HepG2 (cell line): Measurements from ENCODE around the gene AKR1E2. TPM values are rescaled to one million over a fixed set of nuclear protein-coding genes. Genes with fewer than 3 reads are reported as not detected.

Experiments
- ATAC-seq: fragments of 200-7000 bp; cut with Tn5 transposase; 3 replicates; pipeline ENCODE4 v1.9.1; 2020; ENCODE audit warnings: mild to moderate bottlenecking, moderate library complexity
- BruUV-seq: library from RNA; stranded (reverse); fragments of 400-500 nt; replicated peaks from 2 replicates; lab custom pipeline; 2021; lab: Mats Ljungman, UMichigan
- CTCF ChIA-PET: fragments of 300-600 bp; formaldehyde crosslinking; extraction: SDS; loops from one replicate; lab custom pipeline; 2021; ENCODE audit warnings: low total read pairs, inconsistent platforms, low intra/inter-chr PET ratio; lab: Yijun Ruan, JAX
- POLR2A ChIA-PET: fragments of 350-600 bp; sonication (Branson Sonifier 250); formaldehyde crosslinking; loops from one replicate; lab custom pipeline; 2020; ENCODE audit warnings: antibody characterized with exemption, inconsistent platforms; lab: Yijun Ruan, JAX
- DNase-seq: peaks from one replicate; pipeline ENCODE4 v3.0.0-alpha.2; 2015; ENCODE audit warnings: low spot score
- FAIRE-seq: peaks from 3 replicates; lab custom pipeline; 2011; peaks lifted over from hg19 to GRCh38; lab: Jason Lieb, UNC
- H2AFZ ChIP-seq: one replicate; pipeline ENCODE4 v1.6.1; 2011; ENCODE audit warnings: low read length, inconsistent platforms
- H3K27ac ChIP-seq: fragments of 300-600 bp; 3 replicates; pipeline ENCODE4 v1.8.0; 2011; ENCODE audit warnings: mixed run types, mild to moderate bottlenecking, mixed read lengths, low read length, inconsistent platforms; ENCODE audit not compliant: insufficient read depth; ENCODE audit errors: extremely low read length
- H3K27me3 ChIP-seq, 2 experiments: fragments of 200-600 bp in 1 of 2; 2 replicates in 1 of 2; 3 replicates in 1 of 2; pipeline versions ENCODE4 v1.6.0 to v1.8.0; 2011; ENCODE audit warnings: low read length in 2 of 2, mild to moderate bottlenecking in 2 of 2, moderate library complexity in 2 of 2, inconsistent platforms in 1 of 2; ENCODE audit not compliant: insufficient read depth in 2 of 2, control insufficient read depth in 1 of 2
- H3K36me3 ChIP-seq, 2 experiments: fragments of 200-600 bp in 1 of 2; replicated peaks in 1 of 2; 2 replicates in 1 of 2; 3 replicates in 1 of 2; pipeline versions ENCODE4 v1.5.1 to v1.8.0; 2011; ENCODE audit warnings: low read length in 2 of 2, inconsistent platforms in 1 of 2; ENCODE audit not compliant: insufficient read depth in 2 of 2, control insufficient read depth in 1 of 2
- H3K4me1 ChIP-seq: 2 replicates; pipeline ENCODE4 v1.5.1; 2012; ENCODE audit warnings: low read length, inconsistent platforms; ENCODE audit not compliant: insufficient read depth
- H3K4me2 ChIP-seq: 2 replicates; pipeline ENCODE4 v1.6.0; 2011; ENCODE audit warnings: low read depth, low read length, inconsistent platforms
- H3K4me3 ChIP-seq, 3 experiments: fragments of 200-600 bp in 1 of 3; sonication (generic), shearing (Covaris generic) in 1 of 3; replicated peaks in 1 of 3; 2 replicates each; pipeline ENCODE4 v1.5.1; 2011 to 2016; ENCODE audit warnings: low read length in 3 of 3, inconsistent platforms in 2 of 3, low read depth in 2 of 3, mild to moderate bottlenecking in 2 of 3, control low read depth in 1 of 3, mixed read lengths in 1 of 3; ENCODE audit not compliant: insufficient read depth in 1 of 3
- H3K79me2 ChIP-seq: one replicate; pipeline ENCODE4 v1.6.1; 2011; ENCODE audit warnings: low read length, inconsistent platforms; ENCODE audit not compliant: insufficient read depth
- H3K9ac ChIP-seq: 2 replicates; pipeline ENCODE4 v1.6.0; 2011; ENCODE audit warnings: mild to moderate bottlenecking, low read depth, low read length, inconsistent platforms; ENCODE audit not compliant: insufficient read depth
- H3K9me3 ChIP-seq: 2 replicates; pipeline ENCODE4 v1.5.1; 2012; ENCODE audit warnings: mild to moderate bottlenecking, low read length
- H4K20me1 ChIP-seq: 2 replicates; pipeline ENCODE4 v1.6.0; 2011; ENCODE audit warnings: inconsistent platforms, mild to moderate bottlenecking, low read length, moderate library complexity; ENCODE audit not compliant: insufficient read depth
- DNMT3B ChIP-seq: conservative IDR thresholded peaks from 2 replicates; pipeline ENCODE4 v1.6.1; 2016; ENCODE audit warnings: missing biosample characterization, control low read depth
- FOXK2 ChIP-seq: fragments of 450-650 bp; IDR thresholded peaks from 2 replicates; pipeline ENCODE4 v1.6.1; 2016
- GATA4 ChIP-seq: sonication (generic); IDR thresholded peaks from 2 replicates; pipeline ENCODE4 v1.6.1; 2016; ENCODE audit warnings: antibody characterized with exemption, low read depth, borderline replicate concordance
- HCFC1 ChIP-seq: fragments of 150-350 bp; IDR thresholded peaks from 2 replicates; pipeline ENCODE4 v1.6.1; 2014; ENCODE audit warnings: low read depth, low read length
- KAT2B ChIP-seq: fragments of 150-350 bp; IDR thresholded peaks from 2 replicates; pipeline ENCODE4 v1.6.1; 2014; ENCODE audit warnings: low read depth, low read length, borderline replicate concordance
- KDM2A ChIP-seq: sonication (generic); formaldehyde crosslinking; IDR thresholded peaks from 2 replicates; pipeline ENCODE4 v1.4.0; 2020; ENCODE audit warnings: low read depth, missing genetic modification reagents, borderline replicate concordance
- KDM6A ChIP-seq: IDR thresholded peaks from 2 replicates; pipeline ENCODE4 v1.6.1; 2016; ENCODE audit warnings: low read depth
- KMT2A ChIP-seq: sonication (generic); formaldehyde crosslinking; IDR thresholded peaks from 2 replicates; pipeline ENCODE4 v1.4.0; 2020; ENCODE audit warnings: missing genetic modification reagents
- MAFG ChIP-seq: sonication (generic); formaldehyde crosslinking; IDR thresholded peaks from 2 replicates; pipeline ENCODE4 v1.5.1; 2020; ENCODE audit warnings: mild to moderate bottlenecking, missing genetic modification reagents
- NCOR1 ChIP-seq: fragments of 200-600 bp; sonication (generic); IDR thresholded peaks from 2 replicates; pipeline ENCODE4 v1.7.0; 2017; ENCODE audit warnings: antibody characterized with exemption, low read length, borderline replicate concordance
- NFIC ChIP-seq: IDR thresholded peaks from 2 replicates; pipeline ENCODE4 v1.6.1; 2012; ENCODE audit warnings: mild to moderate bottlenecking, low read length, inconsistent platforms
- SETDB1 ChIP-seq: sonication (generic); formaldehyde crosslinking; IDR thresholded peaks from 2 replicates; pipeline ENCODE4 v1.5.1; 2020; ENCODE audit warnings: missing genetic modification reagents, mild to moderate bottlenecking, borderline replicate concordance
- THYN1 ChIP-seq: sonication (generic); formaldehyde crosslinking; IDR thresholded peaks from 2 replicates; pipeline ENCODE4 v1.8.1; 2023; ENCODE audit warnings: low read depth, mild to moderate bottlenecking, moderate library complexity, missing genetic modification reagents, borderline replicate concordance
- TRIM24 ChIP-seq: sonication (generic); formaldehyde crosslinking; IDR thresholded peaks from 2 replicates; pipeline ENCODE4 v1.8.0; 2022; ENCODE audit warnings: mild to moderate bottlenecking, missing genetic modification reagents
- ZBTB1 ChIP-seq: sonication (generic); formaldehyde crosslinking; IDR thresholded peaks from 2 replicates; pipeline ENCODE4 v1.4.0; 2020; ENCODE audit warnings: missing genetic modification reagents, borderline replicate concordance
- whole genome bisulfite sequencing: methylation state at CpG from one replicate; pipeline ENCODE4 v1.1.6; 2017; ENCODE audit warnings: low lambda C conversion rate; 5-methylcytosine and 5-hydroxymethylcytosine counted together
- in situ Hi-C: cut with HindIII; loops from 2 replicates; pipeline ENCODE4 v1.10.0; 2017; ENCODE audit warnings: low pct_unique_long_range_greater_than_20kb; ENCODE audit not compliant: extremely low pct_ligation_motif_present
- intact Hi-C: fragments of 100-400 bp; cut with micrococcal nuclease; formaldehyde crosslinking; loops from one replicate; pipeline ENCODE4 v1.10.0; 2022; ENCODE audit not compliant: unreplicated experiment
- polyA plus RNA-seq, 8 experiments: library from polyadenylated mRNA; depleted of rRNA in 3 of 8; stranded (reverse) in 7 of 8; unstranded in 1 of 8; fragments of >200 nt; fragmentation: Illumina TruSeq in 4 of 8; extraction: Trizol in 4 of 8; gene quantifications; 2 replicates each; pipeline versions ENCODE4 v1.2.1 to v1.2.3, GENCODE V29; 2011 to 2016; ENCODE audit warnings: low read depth in 4 of 8, missing spikeins in 1 of 8, mixed read lengths in 1 of 8; ENCODE audit not compliant: insufficient read depth in 1 of 8
- total RNA-seq, 5 experiments: library from RNA; depleted of rRNA; stranded (reverse); fragments of >200 nt; fragmentation: Illumina TruSeq; extraction: Trizol; gene quantifications; 2 replicates each; pipeline ENCODE4 v1.2.3, GENCODE V29; 2016; ENCODE audit warnings: low read depth in 1 of 5
- TF ChIP-seq, protein P1 (sequence below): sonication (generic); formaldehyde crosslinking; conservative IDR thresholded peaks from 2 replicates; pipeline ENCODE4 v1.4.0; 2020; ENCODE audit warnings: missing genetic modification reagents
- TF ChIP-seq, protein P2 (sequence below): IDR thresholded peaks from 2 replicates; pipeline ENCODE4 v1.6.1; 2016

AKR1E2 gene
- total and polyA plus RNA-seq, 2 of the 13 experiments (the other 11 are each of a cell fraction or from before 2014, with no cell fraction given) = not detected

DNA sequence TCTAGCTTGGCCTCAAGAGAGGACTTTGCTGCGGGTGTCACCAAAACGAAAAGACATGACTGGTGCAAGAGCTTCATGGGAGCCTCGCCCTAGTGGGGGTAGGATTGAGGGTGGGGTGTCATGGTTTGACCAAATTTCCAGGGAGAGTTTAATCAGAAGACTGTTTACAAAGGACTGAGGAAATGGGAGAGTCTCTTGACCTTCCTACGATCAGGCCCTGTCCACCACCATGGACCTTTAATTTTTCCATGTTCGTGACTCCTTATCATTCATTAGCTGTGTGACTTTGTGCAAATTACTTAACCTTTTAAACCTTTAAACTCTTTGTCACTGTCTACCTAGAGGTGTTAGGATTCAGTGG is 23.0 kb downstream of the AKR1E2 start:
- BruUV-seq = no TSS peak
- no peak overlapping the region for H3K27ac ChIP-seq

More for the DNA sequence above, 23.0 kb downstream of the AKR1E2 start:
- Histone ChIP-seq H3K4me2 (peak overlapping the region; percentile 49; the same call in 1 of the 2 replicates), H3K9ac (no peak overlapping the region), H3K27me3 (no peaks in the 10 kb centered on the region; a peak in 1 of 5 replicates), H3K9me3 (no peaks in the 10 kb centered on the region), H2AFZ (no peak overlapping the region), H3K4me3 (no peak overlapping the region), H3K79me2 (no peaks in the 10 kb centered on the region), H4K20me1 (no peaks in the 10 kb centered on the region), H3K36me3 (no peaks in the 10 kb centered on the region), H3K4me1 (peaks cover 20% of the 10 kb centered on the region)
- intact Hi-C loops = loop anchor here (1.0 to 5.0 kb wide), 6 partner anchors 118 to 585 kb away; partner anchors contain the start of gene AKR1C3
- FAIRE-seq (no peak), ATAC-seq (no peak; the same call in 2 of the 3 replicates), DNase-seq (no peak)
- CTCF ChIA-PET = interaction anchor here (1.2 to 5.5 kb wide), 7 partner anchors 33 to 585 kb away, joined by 3 to 89 read pairs (median 22); partner anchors contain the start of gene AKR1C3
- 84% methylated on average over 5 of the region's 5 CpGs for WGBS
- no peak for TF ChIP-seq SETDB1 (CRISPR knock-in tag)
- no peak for TF ChIP-seq THYN1 (CRISPR knock-in tag)
- TF ChIP-seq KAT2B = no peak
- TF ChIP-seq DNMT3B (CRISPR knock-in tag) = no peak
- TF ChIP-seq TRIM24 (CRISPR knock-in tag) = no peak
- no peak for TF ChIP-seq KMT2A (CRISPR knock-in tag)
- no peak for TF ChIP-seq GATA4
- no peak for TF ChIP-seq ZBTB1
- no peak for TF ChIP-seq KDM6A (CRISPR knock-in tag)
- no peak for TF ChIP-seq FOXK2
- TF ChIP-seq NCOR1 = no peak
- TF ChIP-seq NFIC = no peak
- no peak for TF ChIP-seq MAFG (CRISPR knock-in tag)
- TF ChIP-seq, protein P1, sequence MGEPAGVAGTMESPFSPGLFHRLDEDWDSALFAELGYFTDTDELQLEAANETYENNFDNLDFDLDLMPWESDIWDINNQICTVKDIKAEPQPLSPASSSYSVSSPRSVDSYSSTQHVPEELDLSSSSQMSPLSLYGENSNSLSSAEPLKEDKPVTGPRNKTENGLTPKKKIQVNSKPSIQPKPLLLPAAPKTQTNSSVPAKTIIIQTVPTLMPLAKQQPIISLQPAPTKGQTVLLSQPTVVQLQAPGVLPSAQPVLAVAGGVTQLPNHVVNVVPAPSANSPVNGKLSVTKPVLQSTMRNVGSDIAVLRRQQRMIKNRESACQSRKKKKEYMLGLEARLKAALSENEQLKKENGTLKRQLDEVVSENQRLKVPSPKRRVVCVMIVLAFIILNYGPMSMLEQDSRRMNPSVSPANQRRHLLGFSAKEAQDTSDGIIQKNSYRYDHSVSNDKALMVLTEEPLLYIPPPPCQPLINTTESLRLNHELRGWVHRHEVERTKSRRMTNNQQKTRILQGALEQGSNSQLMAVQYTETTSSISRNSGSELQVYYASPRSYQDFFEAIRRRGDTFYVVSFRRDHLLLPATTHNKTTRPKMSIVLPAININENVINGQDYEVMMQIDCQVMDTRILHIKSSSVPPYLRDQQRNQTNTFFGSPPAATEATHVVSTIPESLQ (CRISPR knock-in tag) = no peak
- TF ChIP-seq, protein P2, sequence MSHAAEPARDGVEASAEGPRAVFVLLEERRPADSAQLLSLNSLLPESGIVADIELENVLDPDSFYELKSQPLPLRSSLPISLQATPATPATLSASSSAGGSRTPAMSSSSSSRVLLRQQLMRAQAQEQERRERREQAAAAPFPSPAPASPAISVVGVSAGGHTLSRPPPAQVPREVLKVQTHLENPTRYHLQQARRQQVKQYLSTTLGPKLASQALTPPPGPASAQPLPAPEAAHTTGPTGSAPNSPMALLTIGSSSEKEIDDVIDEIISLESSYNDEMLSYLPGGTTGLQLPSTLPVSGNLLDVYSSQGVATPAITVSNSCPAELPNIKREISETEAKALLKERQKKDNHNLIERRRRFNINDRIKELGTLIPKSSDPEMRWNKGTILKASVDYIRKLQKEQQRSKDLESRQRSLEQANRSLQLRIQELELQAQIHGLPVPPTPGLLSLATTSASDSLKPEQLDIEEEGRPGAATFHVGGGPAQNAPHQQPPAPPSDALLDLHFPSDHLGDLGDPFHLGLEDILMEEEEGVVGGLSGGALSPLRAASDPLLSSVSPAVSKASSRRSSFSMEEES (CRISPR knock-in tag) = no peak
- no peak for TF ChIP-seq HCFC1
- no peak for TF ChIP-seq KDM2A
- POLR2A ChIA-PET = interaction anchor here (0.7 to 5.1 kb wide), 3 partner anchors 114 to 155 kb away, joined by 3 to 26 read pairs (median 5); partner anchors contain the start of genes AKR1C1 and AKR1C2
- in situ Hi-C loops = loop anchor here (5.0 to 25.0 kb wide), 3 partner anchors 133 to 538 kb away; partner anchors contain the start of gene AKR1C3
